ENCODE results near the gene ASGR1. TPM values are rescaled to one million over a fixed set of nuclear protein-coding genes. Genes with fewer than 3 reads are reported as not detected.
A peak's percentile ranks its signal among the peaks of the same experiment; 100 is the strongest.

Gene ASGR1
- total RNA-seq, 1 donor from 2014 or later: 1.6 TPM

GRCh38 chr17:7205561-7205960, 26.4 kb upstream of the ASGR1 start:
- Mint-ChIP-seq H3K27ac (ENCODE audit: unreplicated experiment) (peak overlapping the region; percentile 89), H3K9me3 (ENCODE audit: unreplicated experiment) (no peaks in the 10 kb centered on the region), H3K36me3 (ENCODE audit: unreplicated experiment) (peaks cover 15% of the 10 kb centered on the region), H3K27me3 (ENCODE audit: unreplicated experiment) (no peaks in the 10 kb centered on the region), H3K4me3 (ENCODE audit: unreplicated experiment) (peak overlapping the region; percentile 70), H3K4me1 (ENCODE audit: unreplicated experiment) (peaks cover 16% of the 10 kb centered on the region)
- no peak for DNase-seq (ENCODE audit: extremely low spot score, unreplicated experiment)
- TF ChIP-seq CTCF (IDR thresholded peaks at IDR 0.05): no peak

- Mint-ChIP-seq H3K27me3 (ENCODE audit: unreplicated experiment) (no peaks in the 10 kb centered on the region), H3K9me3 (ENCODE audit: unreplicated experiment) (no peaks in the 10 kb centered on the region), H3K4me1 (ENCODE audit: unreplicated experiment) (peaks cover 16% of the 10 kb centered on the region), H3K4me3 (ENCODE audit: unreplicated experiment) (peak overlapping the region; percentile 70), H3K36me3 (ENCODE audit: unreplicated experiment) (peaks cover 13% of the 10 kb centered on the region), H3K27ac (ENCODE audit: unreplicated experiment) (peak overlapping the region; percentile 89)
- peak; percentile 90 for DNase-seq (ENCODE audit: extremely low spot score, unreplicated experiment)
- no peak for TF ChIP-seq CTCF (IDR thresholded peaks at IDR 0.05)
Observed at GRCh38 chr17:7204828-7205461, 25.8 kb upstream of the ASGR1 start.

DNA sequence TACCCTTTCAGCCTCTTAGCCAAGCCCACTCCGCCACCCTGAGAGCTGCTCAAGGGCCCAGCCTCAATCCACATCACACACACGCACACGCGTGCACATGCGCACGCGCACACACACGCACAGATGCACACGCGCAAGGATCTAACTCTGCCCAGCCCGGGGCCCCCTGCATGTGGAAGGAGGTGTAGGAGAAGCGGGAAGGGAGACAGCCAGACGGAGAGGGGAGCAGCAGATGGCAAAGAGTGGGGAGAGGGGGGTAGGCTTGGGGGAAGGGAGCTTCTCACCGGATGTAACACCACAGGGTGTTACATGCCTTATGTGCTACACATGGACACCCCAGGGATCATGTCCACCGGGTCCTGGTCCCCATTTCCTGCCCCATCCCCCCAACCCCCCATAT, 25.2 kb upstream of the ASGR1 start:
- no peak for TF ChIP-seq CTCF (IDR thresholded peaks at IDR 0.05)
- no peaks in the 10 kb centered on the region for H3K9me3 Mint-ChIP-seq (ENCODE audit: unreplicated experiment)
- DNase-seq (ENCODE audit: extremely low spot score, unreplicated experiment): no peak
- peaks cover 16% of the 10 kb centered on the region for H3K4me1 Mint-ChIP-seq (ENCODE audit: unreplicated experiment)
- H3K27ac Mint-ChIP-seq (ENCODE audit: unreplicated experiment): peak overlapping the region; percentile 89
- peaks cover 13% of the 10 kb centered on the region for H3K36me3 Mint-ChIP-seq (ENCODE audit: unreplicated experiment)
- H3K27me3 Mint-ChIP-seq (ENCODE audit: unreplicated experiment): no peaks in the 10 kb centered on the region
- H3K4me3 Mint-ChIP-seq (ENCODE audit: unreplicated experiment): peak overlapping the region; percentile 70

DNA sequence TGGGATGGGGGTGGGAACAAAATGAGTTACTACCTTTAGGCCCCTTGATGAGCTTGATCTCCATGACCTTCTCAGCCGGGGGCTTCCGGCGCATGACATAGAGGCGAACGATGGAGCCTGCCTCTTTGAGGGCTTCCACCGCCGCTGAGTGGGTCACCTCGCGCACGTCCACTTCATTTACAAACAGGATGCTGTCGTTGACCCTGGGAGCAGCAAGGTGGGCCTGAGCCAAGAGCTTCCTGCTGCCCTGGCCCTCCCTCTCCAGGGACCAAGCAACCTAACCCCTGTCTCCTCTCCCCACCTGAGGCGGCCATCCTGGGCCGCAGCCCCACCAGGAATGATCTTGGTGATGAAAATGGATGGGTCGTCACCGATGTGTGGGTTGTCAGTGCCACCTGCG, 24.2 kb upstream of the ASGR1 start:
- H3K9me3 Mint-ChIP-seq (ENCODE audit: unreplicated experiment): no peaks in the 10 kb centered on the region
- H3K27ac Mint-ChIP-seq (ENCODE audit: unreplicated experiment): no peak overlapping the region
- no peak for TF ChIP-seq CTCF (IDR thresholded peaks at IDR 0.05)
- no peak for DNase-seq (ENCODE audit: extremely low spot score, unreplicated experiment)
- H3K4me1 Mint-ChIP-seq (ENCODE audit: unreplicated experiment): peaks cover 16% of the 10 kb centered on the region
- H3K27me3 Mint-ChIP-seq (ENCODE audit: unreplicated experiment): no peaks in the 10 kb centered on the region
- no peak overlapping the region for H3K4me3 Mint-ChIP-seq (ENCODE audit: unreplicated experiment)
- H3K36me3 Mint-ChIP-seq (ENCODE audit: unreplicated experiment): peaks cover 13% of the 10 kb centered on the region

DNA sequence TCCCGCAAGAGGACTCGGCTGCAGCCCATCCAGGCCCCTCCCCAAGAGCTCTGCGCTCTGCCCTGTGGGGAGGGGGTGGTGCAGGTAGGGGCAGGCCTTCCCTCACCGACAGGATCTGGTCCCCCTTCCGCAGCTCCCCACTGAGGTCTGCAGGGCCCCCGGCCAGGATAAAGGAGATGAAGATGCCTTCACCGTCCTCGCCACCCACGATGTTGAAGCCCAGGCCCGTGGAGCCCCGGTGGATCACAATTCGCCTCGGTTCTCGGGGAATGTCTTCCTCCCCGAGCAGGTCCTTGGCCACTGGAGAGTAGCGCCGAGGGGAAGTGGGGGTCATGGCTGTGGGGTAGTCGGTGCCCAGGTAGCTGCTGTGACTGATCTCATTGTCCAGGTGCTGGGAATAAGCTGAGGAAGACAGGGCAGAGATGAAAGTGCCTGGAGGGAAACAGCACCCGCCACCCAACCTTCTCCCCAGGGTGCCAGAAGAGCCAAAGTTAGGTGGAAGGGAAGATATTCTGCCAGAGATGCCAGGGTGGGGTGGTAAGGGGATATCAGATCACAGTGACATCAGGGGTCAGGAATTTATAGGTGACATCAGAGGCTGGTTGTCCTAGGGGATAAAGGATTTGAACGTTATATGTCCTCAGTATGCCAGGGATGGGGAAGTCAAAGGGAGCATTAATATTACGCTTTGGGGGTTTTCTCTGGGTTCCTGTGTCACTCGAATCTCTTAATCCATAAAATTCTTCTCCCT, 17.7 kb upstream of the ASGR1 start:
- Mint-ChIP-seq H3K4me3 (ENCODE audit: unreplicated experiment) (no peak overlapping the region), H3K9me3 (ENCODE audit: unreplicated experiment) (no peaks in the 10 kb centered on the region)

More for the DNA sequence above, 17.7 kb upstream of the ASGR1 start:
- TF ChIP-seq CTCF (IDR thresholded peaks at IDR 0.05): no peak
- Mint-ChIP-seq H3K27ac (ENCODE audit: unreplicated experiment) (no peak overlapping the region), H3K4me1 (ENCODE audit: unreplicated experiment) (no peaks in the 10 kb centered on the region), H3K27me3 (ENCODE audit: unreplicated experiment) (no peaks in the 10 kb centered on the region), H3K36me3 (ENCODE audit: unreplicated experiment) (peaks cover 21% of the 10 kb centered on the region)
- DNase-seq (ENCODE audit: extremely low spot score, unreplicated experiment): no peak

Measured in osteocyte (in vitro differentiated cells).